ENCODE measurements around the gene PDSS1.

Gene PDSS1

DNA sequence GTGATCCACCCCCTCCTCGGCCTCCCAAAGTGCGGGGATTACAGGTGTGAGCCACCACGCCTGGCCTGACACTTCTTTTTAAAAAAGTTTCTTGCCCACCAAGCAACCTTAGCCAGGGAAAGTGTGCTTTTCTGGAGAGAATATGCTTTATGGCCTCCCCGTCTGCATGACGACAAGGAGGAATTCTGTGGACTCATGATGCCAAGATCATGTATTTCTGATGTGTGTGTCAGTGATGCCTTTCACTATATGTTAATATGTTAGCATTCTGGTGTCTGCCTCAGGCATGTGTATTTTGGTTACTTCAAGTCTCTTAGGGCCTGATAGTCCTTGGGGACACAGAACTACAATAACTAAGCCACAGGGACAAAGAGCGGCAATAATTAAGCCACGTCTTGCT lies 2.1 kb downstream of the PDSS1 start:
- DNase-seq, result no peak

DNA sequence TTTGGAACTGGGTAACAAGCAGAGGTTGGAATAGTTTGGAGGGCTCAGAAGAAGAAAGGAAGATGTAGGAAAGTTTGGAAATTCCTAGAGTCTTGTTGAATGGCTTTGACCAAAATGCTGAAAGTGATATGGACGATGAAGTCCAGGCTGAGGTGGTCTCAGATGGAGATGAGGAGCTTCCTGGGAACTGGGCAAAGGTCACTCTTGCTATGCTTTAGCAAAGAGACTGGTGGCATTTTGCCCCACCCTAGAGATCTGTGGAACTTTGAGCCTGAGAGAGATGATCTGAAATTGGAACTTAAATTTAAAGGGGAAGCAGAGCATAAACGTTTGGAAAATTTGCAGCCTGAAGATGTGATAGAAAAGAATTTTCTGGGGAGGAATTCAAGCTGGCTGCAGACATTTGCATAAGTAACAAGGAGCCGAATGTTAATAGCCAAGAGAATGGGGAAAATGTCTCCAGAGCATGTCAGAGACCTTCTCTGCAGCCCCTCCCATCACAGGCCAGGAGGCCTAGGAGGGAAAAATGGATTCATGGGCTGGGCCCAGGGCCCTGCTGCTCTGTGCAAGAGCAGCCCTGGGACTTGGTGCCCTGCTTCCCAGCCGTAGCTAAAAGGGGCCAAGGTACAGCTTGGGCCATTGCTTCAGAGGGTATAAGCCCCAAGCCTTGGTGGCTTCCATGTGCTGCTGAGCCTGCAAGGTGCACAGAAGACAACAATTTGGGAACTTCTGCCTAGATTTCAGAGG lies 3.6 kb downstream of the PDSS1 start:
- DNase-seq, result no peak

- DNase-seq, result no peak
Observed at GRCh38 chr10:26703096-26703495, 5.6 kb downstream of the PDSS1 start.

DNA sequence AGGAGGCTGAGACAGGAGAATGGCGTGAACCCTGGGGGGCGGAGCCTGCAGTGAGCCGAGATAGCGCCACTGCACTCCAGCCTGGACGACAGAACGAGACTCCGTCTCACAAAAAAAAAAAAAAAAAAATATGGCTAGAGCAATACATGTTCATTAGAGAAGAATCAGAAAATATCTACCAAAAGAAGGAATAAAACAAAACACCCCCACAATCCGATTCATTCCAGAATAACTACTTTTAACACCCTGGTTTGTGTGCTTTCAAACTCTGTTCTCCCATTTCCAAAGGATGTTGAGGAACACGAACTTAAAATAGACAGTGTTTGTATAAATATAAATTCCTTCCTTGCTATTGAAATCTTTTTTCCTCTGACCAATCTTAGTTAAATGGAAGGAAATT lies 6.5 kb downstream of the PDSS1 start:
- DNase-seq, result no peak

DNA sequence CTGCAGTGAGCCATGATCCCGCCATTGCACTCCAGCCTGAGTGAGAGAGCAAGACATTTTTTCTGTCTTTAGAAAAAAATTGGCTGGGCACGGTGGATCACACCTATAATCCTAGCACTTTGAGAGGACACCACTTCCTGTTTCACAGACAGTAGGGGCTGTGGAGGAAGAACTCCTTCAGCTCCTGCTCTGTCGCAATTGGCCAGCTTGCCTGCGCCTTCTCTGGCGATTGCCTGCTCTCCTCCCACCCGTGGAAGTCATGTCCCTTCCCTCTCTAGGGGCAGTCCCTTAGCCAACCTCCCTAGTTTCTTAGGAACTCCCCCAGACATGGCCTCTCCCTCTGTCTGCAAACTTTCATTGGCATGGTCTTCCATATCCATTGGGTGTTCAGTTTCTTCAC lies 8.7 kb downstream of the PDSS1 start:
- DNase-seq, result no peak

GRCh38 chr10:26706936-26707335 lies 9.4 kb downstream of the PDSS1 start:
- no peak for DNase-seq

DNA sequence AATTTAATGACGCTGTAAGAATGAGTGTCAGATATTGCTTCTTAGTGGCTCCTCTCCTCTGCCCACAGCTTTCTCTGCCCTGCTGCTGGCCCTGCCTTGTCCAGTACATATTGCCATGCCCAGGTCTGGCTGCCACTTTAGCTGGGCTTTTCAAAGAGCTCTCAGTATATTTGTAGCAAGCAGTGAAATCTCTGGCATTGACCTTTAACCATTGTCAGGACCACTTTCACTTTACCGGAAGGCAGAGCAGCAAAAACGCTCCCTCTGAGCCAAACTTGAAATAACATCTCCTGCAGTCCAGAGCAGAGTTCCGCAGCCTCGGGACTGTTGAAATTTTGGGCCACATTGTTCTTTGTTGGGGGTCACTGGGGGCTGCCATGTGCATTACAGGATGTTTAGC lies 13.8 kb downstream of the PDSS1 start:
- DNase-seq, result no peak

DNA sequence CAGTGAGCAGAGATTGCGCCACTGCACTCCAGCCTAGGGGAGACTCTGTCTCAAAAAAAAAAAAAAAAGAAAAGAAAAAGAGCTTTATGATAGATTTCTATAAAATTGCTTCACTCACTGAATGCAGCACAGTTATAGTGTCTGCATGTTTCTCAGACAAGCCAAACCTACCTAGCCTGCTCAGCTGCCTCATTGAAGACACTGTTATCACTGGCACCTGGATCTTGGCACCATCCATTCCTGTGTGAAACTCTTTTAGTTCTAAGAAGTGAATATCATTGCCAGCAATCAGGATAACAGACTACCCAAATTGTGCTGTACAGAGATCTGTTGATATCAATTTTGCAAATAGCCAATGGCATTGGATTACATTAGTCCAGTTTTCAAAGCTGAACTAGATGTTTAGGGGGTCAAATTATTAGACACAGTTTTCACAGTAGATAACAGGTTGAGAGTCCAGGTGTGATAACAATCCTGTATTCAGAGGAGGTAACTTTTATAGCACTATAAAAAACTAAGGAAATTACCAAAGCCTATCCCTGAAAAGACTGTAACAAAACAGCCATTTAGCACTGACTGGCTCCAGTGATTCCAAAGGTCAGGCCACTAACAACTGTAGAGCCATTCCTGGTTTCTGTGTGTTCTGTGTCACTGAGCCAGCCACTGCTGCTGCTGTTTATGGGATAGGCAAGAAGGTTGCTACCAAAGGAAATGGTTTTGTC lies 17.1 kb downstream of the PDSS1 start:
- DNase-seq, result no peak

DNA sequence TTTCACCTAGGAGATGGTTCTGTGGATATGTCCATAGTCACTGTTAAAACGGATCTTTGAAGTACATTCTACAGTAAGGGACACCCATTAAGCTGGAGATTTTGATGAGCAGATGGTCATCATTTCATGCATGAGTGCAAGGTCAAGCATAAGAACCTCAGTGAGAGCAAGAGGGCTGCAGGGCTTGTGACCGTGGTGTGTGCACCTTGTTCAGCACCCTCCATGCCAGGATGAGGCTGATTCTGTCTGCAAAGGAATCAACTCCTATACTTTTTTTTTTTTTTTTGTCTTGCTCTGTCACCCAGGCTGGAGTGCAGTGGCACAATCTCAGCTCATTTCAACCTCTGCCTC lies 17.6 kb downstream of the PDSS1 start:
- no peak for DNase-seq

DNA sequence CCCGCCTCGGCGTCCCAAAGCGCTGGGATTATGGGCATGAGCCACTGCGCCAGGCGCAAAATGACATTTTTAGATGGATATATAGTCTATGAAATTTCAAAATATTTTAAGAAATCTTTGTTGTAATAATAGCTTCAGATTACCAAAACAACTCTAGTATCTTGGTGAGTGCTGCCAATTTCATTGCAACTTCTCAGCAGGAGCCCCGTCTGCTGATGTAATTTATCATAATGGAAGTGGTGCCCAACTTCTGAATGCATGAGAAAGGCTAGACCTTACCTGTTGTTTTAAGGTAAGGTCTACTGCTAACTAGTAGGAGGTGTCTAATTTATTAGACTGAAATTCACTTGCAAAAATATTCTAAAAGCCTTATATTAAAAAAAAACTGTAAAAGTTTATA lies 20.0 kb downstream of the PDSS1 start:
- no peak for DNase-seq

- no peak for DNase-seq
Observed at GRCh38 chr10:26721561-26721960, 24.1 kb downstream of the PDSS1 start.

GRCh38 chr10:26723016-26723415 lies 25.5 kb downstream of the PDSS1 start:
- no peak for DNase-seq

DNA sequence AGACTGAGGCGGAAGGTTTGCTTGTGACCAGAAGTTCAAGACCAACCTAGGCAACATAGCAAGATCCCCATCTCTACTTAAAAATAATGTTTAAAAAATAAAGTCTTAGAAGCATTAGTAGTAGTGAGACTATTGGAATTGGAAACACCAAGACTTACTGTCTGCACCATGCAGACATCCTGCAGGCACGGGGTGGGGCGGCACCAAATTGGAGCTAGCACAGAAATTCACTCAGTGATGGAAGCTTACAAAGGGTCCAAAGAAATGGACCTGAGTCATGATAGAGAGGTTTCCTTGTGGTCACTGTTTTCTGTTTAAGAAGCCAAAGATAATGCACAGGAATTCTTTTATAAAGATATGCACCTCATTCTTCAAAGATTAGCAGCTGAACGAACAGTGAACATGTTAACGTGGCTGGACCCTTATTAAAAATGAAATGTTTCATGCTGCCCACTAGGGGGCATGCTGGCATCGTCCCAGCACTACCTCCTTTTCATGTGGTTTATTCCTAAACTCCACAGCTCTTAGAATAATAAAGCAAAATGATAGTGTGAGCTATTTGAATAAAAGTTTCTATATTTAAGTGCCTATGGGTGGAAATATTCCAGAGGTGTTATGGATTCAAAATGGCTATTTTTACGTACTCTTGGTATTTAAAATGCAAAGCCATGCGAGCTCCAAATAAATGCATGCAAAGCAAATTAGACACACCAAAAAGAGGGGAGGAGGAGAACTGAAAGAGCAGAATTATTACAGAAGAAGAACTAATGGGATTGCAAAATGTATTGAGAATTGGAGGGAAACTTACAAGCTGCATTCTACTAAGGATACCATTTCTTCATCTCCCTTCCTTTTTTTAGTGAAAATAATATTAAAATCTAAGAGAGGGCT lies 28.6 kb downstream of the PDSS1 start:
- DNase-seq, result no peak

- no peak for DNase-seq
Observed at GRCh38 chr10:26727005-26727404, 29.5 kb downstream of the PDSS1 start.

GRCh38 chr10:26728957-26729356 lies 31.5 kb downstream of the PDSS1 start:
- DNase-seq, result no peak

DNA sequence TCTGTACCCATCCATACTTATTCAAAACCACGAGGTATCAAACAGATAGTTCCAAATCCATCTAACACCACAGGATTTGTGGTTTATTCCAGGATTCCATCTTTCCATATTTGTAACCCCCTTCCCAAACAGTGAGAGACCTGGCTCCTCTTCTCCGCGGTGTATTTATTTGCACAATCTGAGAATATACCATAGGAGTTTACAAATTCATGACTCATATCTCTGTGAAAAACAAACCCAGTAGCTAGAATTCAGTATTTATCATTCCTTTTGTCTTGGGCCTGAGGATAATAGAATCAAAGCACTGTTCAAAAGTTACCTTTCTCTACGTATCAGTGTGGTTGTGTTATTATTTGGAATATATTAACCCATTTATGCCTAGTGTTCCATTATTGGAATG lies 31.9 kb downstream of the PDSS1 start:
- no peak for DNase-seq

DNA sequence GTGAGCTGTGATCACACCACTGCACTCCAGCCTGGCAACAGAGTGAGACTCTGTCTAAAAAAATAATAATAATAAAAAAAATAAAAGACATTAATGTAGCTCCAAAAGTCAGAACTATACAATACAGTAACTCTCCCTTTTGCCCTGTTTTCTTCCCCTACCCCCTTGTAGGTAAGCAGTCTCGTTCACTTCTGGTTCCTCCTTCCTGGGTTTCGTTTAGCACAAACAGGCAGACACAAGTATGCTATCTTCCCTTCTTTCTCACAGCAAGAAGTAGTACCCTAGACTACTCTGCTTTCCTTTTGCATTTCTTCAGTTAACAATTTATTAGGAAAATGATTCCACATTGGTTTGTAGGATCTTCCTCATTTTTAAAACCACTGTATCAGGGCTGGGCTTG lies 33.1 kb downstream of the PDSS1 start:
- DNase-seq, result no peak

DNA sequence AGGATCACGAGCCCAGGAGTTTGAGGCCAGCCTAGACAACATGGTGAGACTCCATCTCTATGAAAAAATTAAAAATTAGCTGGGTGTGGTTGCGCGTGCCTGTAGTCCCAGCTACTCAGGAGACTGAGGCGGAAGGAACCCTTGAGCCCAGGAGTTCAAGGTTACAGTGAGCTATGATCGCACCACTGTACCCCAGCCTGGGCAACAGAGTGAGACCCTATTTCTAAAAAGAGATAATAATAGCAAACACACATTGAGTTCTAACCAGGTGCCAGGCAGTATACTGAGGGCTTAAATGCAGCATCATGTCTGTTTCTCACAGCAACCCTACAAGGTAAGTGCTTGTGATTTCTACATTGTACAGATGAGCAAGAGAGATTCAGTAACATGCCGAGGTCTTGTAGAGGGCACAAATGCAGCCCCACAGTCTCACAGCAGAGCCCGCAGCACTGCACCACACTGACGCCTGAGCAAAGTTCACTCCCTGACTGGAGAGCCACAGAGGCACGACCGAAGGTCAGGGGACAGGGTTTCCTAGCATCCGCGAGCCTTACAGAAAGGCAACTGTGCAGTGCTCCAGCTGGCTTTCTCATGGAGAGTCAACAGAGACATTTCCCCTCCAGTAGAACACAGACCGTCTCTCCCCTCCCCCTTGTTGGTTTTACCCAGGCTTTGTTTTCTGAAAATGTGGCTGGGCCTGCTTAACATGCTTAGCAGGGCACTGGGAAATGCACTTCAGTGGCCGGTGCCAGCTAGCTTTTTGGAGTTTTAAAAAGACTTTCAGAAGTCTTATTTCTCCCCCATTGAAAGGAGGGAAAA lies 36.5 kb downstream of the PDSS1 start:
- peak; percentile 20 for DNase-seq

- no peak for DNase-seq
Observed at GRCh38 chr10:26735435-26735834, 37.9 kb downstream of the PDSS1 start.

GRCh38 chr10:26737730-26738129 lies 40.2 kb downstream of the PDSS1 start:
- DNase-seq, result no peak

- no peak for DNase-seq
Observed at GRCh38 chr10:26738301-26738911, 40.9 kb downstream of the PDSS1 start.

DNA sequence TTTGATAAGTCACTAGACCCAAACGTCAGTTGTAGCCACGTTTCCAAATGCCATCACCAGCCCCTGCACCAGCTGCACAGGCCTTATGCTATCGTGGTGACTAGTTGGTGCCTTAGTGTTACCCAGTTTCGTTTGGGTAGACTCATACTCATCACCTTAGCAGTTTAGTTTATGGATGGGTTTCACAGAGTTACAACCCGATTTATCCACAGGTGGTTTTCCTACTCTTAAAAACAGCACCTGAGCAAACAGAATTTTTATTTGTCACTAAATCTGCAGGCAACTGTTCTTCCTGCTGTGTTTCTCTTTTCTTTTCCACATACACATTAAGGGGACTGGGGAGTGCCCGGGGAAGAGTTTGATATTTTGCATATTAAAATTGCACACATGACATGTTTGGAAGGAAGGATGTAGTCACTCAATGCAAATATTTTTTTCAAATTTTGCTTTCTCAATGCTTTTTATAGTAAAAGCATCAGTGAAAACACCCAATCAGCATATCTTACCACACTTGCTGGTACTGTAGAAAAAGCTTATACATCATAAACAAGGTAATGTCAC lies 41.6 kb downstream of the PDSS1 start:
- DNase-seq, result no peak
